HG03460 (cell line): ENCODE measurements around the gene ZNF865.
A peak's percentile ranks its signal among the peaks of the same experiment; 100 is the strongest.

Experiments used
- ATAC-seq: cut with Tn5 transposase; IDR thresholded peaks from one replicate; pipeline ENCODE4 v1.9.1; 2021; ENCODE audit not compliant: unreplicated experiment

The ZNF865 gene

DNA sequence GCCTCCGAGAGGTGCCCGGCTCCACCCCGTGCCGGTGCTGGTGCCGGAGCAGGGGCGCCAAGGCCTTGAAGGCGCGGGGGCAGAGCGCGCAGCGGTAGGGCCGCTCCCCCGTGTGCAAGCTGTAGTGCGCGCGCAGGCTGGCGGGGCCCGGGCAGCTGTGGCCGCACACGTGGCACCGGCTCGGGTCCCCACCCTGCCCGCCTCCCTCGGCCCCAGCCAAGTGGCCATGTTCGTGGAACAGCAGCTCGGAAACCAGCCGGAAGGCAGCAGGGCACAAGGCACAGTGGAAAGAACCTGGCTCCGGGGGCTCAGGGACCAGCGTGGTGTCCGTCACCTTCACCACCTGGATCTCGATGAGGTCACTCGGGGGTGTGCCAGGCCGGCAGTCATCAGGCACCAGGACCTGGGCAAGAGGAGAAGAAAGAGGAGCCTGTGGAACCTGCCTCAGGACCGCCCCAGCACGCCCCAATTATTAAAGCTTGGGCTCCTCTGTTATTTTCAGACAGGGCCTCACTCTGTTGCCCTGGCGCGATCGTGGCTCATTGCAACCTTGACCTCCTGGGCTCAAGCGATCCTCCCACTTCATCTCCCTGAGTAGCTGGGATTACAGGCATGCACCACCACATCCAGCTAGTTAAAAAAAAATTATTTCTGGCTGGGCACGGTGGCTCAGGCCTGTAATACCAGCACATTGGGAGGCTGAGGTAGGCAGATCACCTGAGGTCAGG, 17.0 kb downstream of the ZNF865 start:
- ATAC-seq: no peak

DNA sequence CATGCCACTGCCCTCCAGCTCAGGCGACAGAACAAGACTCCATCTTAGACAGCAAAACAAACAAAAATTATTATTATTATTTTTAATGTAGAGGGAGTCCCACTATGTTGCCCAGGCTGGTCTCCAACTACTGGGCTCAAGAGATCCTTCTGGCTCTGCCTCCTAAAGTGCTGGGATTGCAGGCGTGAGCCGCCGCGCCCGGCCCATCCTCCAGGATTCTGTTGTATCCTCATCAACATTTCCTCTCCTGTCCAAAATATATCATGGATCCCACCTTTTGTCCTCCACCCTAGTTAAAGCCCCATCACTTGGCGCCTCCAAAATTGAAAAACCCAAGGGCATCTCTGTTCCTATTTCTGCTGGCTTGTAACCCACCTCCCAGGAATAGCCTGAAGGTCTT, 17.7 kb downstream of the ZNF865 start:
- ATAC-seq: no peak

DNA sequence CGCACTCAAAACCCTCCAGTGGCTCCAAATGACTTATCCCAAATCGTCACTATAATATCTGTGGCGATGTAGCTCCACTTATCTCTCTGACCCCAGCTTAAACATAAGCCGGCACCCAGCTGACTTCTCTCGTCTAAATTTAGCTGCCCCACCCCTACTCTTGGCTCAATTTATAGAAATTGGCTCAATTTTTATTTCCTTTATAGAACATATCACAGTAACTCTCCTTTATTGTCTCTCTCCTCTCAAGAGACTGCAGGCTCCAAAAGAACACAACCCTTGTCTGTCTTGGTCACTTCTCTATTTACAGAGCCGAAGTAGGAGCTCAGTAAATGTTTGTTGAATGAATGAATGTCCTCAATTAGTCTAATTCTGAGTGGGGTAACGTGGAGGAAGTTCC, 18.1 kb downstream of the ZNF865 start:
- no peak for ATAC-seq

DNA sequence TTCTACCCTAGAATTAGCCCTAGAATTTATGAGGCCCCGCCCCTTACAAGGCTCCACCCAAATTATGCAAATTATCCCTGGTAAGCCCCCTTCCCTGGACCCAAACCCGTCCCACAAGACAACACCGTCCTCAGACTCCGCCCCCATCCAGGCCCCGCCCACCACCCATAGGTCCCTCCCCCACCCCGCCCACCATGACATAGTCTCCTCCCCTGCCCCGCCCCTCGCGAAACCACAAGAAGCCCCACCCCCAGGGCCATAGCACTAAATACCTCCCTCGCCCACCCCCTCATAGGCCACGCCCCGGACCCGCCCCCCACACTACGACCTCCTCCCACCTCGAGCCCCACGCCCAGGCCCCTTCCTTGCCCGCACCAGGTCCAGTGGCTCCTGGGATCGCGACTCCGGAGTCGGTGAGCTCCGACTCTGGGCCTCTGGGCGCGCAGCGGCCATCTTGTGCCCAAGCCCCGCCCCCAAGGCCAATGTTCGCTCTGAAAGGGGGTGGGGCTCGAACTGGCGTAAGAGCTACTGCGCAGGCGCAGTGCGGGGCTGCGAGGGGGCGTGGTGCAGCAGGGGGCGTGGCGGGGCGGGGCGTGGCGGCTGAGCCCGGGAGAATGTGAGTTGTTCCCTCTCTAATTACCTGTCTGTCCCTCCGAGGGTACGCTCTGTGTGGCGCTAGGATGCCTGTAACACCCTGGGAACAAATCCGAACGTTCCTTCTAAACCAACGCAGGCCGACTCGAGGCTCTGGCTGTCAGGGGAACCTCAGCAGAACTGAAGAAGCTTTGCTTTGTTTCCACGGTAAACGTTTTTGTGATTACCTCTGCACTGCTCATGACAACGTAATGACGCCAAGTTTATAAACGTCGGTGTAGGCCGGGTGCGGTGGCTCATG, 18.9 kb downstream of the ZNF865 start, which contains the start of gene ZNF784:
ZNF784 (minus strand) TSS at position 458 of the 895 bp plus-strand sequence; CDS start at position 453, 5 bp downstream.
- peak; percentile 64 for ATAC-seq

DNA sequence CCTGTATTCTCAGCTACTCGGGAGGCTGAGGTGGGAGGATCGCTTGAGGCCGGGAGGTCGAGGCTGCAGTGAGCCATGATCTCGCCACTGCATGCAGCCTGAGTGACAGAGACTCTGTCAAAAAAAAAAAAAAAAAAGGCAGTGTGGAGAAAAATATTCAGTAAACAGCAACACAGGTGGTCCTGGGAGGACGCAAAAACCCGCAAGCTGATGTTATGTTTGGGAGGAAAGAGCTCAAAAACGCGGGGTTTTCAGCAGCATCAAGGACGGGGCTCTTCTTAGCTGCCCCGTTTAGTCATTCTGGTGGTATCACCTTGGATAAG, 19.5 kb downstream of the ZNF865 start:
- ATAC-seq: no peak

DNA sequence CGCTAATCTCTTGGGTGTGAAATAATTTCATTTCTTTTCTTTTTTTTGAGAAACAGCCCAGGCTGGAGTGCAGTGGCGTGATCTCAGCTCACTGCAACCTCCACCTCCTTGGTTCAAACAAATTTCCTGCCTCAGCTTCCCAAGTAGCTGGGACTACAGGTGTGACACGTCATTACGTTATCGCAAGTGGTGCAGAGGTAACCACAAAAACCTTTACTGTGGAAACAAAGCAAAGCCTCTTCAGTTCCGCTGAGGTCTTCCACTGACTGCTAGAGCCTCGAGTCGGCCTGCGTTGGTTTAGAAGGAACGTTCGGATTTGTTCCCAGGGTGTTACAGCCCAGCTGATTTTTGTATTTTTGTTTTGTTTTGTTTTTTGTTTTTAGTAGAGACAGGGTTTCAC, 20.9 kb downstream of the ZNF865 start:
- ATAC-seq: no peak

DNA sequence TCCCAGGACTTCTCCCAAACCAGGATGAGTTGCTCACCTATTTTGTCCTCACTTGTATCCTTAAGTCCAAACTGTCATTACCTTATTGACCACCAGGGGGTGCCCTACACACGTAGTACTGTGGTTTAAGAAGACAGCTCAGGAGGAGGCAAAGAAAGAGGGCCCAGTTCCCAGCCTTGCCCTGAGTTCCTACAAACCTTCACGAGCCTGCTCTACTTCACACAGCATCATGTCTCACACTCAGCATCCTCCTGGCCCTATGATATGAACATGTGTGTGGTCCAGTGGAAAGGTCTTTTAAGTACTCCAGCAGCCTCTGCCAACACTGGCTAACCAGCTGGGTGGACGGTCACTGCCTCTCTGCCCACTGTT, 27.0 kb downstream of the ZNF865 start:
- ATAC-seq: peak; percentile 53

DNA sequence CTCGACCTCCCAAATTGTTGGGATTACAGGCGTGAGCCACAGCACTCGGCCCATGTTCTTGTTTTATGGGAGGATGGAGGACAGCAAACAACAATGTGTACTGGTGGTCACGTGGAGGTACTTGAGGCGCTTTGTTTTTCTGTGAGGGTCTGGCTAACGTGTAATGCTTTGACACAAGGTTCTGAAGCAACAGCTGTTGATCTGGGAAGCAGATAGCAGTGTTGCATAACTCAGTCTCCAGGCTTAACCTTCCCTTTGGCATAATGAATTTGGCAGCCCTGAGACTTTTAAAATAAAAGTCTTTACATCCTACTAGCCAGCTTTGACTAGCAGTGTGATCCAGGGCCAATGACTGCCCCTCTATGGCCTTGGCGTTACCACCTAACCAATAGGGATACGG, 28.4 kb downstream of the ZNF865 start:
- ATAC-seq: no peak

DNA sequence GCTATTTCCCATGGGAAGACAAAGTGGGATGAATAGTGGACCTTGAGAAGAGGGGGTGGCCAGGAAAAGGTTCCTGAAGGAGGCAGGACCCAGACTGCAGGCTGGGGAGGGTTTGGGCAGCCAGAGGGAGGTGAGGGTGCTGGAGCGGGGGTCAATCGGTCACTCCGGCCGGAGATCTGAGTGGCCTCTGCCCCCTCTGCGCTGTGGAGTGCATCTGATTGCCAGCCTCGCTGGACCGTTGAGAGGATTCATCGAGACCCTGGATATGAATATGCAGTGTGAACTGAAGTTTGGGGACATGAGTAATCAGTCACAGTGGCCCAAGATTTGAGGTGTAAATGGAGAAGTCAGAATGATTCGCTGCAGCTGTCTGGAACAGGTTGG, 29.9 kb downstream of the ZNF865 start:
- no peak for ATAC-seq

DNA sequence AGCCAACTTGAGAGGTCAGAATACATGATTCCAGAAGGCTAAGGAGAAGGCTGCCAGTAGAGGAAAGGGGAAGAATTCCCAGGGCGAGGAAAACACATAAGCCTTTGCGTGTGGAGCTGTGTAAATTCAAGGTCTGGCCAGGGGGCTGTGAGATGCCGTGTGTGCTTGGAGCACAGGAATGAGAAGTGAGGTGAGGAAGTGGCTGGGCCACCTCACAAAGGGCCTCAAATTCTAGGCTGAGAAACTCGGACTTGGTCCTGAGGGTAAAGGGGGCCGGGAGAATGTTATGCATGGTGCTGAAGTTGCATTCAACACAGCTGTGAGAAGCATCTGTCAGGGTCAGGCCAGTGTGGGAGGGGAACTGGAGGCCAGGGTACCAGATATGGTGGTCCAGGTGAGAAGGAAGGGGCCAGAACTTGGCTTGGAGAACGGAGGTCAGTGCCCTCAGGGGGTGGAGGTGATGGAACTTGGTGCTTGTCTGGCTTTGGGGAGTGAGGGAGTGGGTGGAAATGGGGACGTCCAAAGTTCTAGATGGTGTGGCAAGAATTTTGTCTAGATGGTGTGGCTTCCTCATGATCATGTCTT, 30.5 kb downstream of the ZNF865 start:
- ATAC-seq: no peak

DNA sequence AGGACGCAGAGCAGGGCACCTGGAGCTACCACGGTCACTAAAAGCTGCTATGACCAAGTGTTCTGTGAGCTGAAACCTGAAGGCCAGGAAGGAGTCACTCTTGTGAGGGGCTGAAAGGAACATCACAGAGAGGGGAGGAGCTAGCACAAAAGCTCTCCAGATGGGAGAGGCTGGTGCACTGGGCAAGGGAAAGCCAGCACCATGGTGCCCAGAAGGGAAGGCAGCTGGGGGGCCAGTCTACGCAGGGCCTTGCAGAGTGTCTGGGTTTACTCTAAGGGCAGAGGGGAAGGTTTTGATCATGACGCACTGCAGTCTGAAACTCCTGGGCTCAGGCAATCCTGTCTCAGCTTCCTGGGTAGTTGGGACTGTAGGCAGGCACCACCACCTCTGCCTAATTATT, 31.3 kb downstream of the ZNF865 start:
- ATAC-seq: no peak

DNA sequence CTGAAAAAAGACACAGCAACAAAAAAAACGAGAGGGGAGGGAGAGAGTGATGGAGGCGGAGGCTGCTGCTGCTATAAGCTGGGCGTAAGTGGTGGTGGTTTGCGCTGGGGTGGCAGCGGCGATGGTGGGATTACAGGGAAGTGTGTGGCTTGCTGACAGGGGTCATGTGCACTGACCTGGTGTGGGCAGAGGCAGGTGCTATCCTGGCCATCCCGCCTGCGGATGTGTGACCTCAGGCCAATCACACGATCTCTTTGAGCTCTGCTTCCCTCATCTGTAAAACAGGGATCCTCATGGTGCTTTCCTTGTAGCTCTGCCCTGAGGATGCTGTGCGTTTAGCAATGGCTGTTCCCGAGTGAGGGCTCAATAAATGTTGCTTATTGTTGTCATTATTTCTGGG, 32.1 kb downstream of the ZNF865 start:
- ATAC-seq: no peak

DNA sequence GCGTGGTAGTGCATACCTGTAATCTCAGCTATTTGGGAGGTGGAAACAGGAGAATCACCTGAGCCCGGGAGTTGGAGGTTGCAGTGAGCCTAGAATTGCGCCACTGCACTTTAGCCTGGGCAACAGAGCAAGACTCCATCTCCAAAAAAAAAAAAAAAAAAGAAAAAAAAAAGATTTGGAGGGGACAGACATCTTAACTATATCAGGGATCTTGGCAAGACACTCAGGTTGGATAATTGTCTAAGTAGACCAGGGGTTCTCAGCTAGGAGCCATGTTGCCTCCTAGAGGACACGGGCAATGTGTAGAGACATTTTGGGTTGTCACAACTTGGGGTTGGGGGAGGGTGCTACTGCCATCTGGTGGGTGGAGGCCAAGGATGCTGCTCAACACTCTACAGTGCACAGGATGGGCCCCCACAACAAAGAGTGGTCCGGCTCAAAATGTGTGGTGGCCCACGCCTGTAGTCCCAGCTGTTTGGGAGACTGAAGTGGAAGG, 33.5 kb downstream of the ZNF865 start:
- ATAC-seq: no peak

DNA sequence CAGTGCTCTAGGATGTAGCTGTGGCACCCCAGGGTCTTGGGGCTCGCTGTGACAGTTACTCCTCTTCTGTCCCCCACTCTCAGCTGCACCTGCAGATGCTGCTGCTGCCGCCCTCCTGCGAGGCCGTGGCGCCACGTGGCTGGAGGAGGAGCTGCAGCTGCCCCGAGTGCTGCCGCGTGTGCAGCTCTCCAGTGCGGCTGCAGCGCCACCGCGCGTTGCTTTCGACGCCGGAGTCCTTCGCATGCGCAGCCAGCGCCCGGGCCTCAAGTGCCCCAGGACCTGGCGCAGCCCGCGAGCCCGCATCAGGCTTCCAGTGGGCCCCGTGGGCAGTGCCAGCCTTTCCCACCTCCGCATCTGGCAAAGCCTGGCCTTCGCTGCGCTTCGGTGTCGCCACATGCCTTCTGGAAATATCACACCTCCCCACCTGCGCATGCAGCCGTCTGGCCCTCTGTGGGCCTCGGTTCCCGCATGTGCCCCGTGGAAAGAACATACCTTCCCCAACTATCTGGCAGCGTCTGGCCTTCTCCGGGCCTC, 34.7 kb downstream of the ZNF865 start:
- no peak for ATAC-seq

DNA sequence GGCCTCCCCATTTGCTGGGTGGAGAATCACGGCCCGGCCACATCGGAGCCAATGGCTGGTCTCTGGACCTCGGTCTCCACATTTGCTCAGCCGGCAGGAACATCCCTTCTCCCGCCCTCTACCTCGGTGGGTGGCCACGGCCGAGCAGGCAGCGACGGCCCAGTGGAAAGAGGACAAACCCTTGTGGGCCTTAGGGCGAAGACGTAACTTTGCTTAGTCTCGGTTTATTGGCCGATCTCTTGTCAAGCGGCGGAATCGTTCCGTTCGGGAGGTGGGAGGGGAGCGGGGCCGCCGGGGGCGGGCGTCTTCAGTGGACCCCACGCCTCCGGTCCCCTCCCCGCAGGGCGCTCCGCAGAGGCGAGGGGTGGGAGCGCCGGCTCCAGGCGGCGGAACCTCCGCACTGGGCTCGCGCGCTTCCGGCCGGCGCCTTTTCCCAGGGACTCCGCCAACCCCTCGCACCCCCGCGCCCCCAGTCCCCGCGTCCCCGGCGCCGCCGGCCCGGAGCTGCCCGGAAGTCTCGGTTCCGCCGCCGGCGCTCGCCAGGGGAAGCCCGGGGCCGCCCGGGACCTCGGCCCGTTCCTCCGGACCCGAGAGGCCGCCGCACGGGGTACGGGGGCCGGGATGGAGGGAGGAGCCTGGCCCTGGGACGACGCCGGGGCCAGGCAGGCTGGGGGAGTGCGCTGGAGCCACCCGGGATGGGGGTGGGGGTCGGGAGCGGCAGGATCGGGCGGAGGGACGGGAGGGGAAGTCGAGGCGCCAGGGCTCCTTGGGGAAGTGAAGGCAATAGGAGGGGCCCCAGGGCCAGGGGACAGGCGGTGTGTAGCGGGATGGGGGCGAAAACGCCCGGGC, 35.4 kb downstream of the ZNF865 start, which contains the start of gene ZNF580:
ZNF580 (plus strand) TSS at position 426 of the 849 bp plus-strand sequence. CDS start 1,507 bp downstream, outside the sequence.
- ATAC-seq: peak; percentile 29

DNA sequence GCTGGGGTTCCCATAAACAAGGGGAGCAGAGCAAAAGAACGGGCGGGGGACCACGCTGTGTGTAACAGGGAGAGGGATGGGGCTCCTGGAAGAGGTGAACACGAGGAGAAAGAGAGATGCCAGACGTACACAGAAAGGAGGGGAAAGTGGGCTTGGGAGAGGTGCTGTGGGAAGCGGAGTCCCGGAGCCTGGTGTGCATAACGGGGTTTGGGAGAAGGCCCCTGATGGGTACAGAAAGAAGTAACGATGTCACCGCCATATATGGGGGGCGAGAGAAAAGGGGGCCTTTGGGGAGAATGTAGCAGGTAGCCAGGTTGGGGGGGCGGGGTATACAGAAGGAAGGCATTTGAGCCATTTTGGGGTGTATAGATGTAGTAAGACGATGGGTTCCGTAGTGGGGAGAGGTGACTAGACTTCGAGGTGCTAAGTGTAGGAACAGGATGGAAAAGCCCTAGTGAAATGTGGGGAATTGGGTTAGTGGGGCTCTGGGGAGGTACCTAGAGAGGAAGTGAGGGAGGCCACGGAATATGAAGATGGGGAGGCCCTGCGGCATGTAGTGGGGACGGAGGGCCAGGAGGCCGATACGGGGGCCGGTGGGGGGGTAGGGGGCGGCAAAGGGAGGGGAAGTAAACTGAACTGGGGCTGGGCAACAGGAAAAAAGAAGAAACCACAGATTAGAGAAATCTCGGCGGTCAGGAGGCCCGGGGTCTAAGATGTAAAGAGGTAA, 36.1 kb downstream of the ZNF865 start:
- no peak for ATAC-seq

DNA sequence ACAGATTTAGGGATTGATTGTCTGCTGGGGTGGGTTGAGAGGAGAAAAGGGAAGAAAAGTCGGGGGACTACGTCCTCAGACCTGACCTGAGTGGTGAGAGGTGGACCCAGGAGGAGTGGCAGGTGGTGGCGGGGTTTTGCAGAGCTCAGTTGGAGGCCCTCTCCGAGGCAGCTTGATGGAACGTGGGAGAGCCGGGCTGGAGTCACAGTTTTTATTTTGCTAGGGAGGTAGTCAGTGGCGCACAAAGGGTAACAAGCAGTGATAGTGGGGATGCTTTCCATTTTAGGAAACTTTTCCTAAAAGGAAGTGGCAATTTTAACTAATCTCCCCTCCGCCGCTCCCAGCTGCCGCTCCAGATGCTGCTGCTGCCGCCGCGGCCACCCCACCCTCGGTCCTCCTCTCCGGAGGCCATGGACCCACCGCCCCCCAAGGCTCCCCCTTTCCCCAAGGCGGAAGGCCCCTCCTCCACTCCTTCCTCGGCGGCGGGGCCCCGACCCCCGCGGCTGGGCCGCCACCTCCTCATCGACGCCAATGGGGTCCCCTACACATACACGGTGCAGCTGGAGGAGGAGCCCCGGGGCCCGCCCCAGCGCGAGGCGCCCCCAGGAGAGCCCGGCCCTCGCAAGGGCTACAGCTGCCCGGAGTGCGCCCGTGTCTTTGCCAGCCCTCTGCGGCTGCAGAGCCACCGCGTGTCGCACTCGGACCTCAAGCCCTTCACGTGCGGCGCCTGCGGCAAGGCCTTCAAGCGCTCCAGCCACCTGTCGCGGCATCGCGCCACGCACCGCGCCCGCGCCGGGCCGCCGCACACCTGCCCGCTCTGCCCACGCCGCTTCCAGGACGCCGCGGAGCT, 36.9 kb downstream of the ZNF865 start:
- ATAC-seq: no peak

DNA sequence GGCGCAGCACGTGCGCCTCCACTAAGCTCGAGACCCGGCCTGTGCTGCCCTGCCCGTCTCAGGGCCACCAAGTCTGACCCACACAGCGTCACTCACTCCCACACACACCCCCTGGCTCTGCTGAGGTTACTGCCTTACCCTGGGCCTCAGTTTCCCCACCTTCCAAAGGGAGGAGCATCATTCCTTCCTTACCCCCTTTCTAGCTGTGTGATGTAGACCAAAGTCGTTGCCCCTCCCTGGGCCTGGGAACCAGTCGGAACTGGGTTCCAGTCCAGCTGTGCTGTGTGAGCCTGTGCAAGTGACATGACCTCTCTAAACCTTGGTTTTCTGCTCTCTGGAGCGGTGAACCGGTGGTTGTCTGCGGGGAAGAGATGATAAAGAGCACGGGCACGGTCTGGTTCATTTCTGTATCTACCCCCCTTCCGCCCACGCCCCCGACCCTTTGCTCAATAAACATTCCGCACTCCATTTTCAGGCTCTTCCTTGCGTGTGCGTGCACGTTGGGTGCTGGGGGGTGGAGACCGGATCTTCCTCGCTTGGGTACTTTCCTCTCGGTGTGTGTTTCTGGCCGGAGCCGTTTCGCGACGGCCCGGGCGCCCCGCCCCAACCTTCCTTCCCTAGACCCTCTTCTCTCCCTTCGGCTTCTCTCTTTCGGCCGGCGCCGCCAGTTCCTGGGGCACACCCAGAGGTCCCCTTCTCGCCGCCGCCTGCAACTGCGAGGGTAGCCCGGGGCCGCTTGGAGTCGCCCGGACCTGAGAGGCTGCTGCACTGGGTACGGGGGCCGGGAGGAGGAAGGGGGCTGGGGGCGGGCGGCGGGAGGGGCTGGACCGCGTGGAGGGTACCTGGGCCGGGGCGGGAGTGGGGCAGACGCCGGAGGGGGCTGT, 37.8 kb downstream of the ZNF865 start, which contains the start of gene ZNF581:
ZNF581 (plus strand) TSS at position 647 of the 884 bp plus-strand sequence. CDS start 923 bp downstream, outside the sequence.
- ATAC-seq: no peak
